ENCODE data around the gene PRPF18. TPM values are rescaled to one million over a fixed set of nuclear protein-coding genes. Genes with fewer than 3 reads are reported as not detected.

The PRPF18 gene
- polyA plus RNA-seq, 2 of the 4 experiments (the other 2 are of a cell fraction): 22.3 to 39.6 TPM

GRCh38 chr10:13657101-13657680 is 70.4 kb downstream of the PRPF18 start (continued):
- TF ChIP-seq MAX (IDR thresholded peaks at IDR 0.05) (no peak), POLR2A (IDR thresholded peaks at IDR 0.05; ENCODE audit: low read length) (no peak), MAFK (IDR thresholded peaks at IDR 0.05; ENCODE audit: partially characterized antibody) (no peak), KDM1A (IDR thresholded peaks at IDR 0.05; ENCODE audit: low read depth) (no peak)

GRCh38 chr10:13658264-13658663 is 71.5 kb downstream of the PRPF18 start:
- ATAC-seq: no peak
- no peak overlapping the region for H3K4me2 ChIP-seq
- H3K4me1 ChIP-seq: no peaks in the 10 kb centered on the region
- CTCF ChIA-PET: interaction anchor here (2.1 kb wide), 1 partner anchor 119 kb away, joined by 6 read pairs; no protein-coding TSS in a partner anchor
- no peak overlapping the region for H3K27ac ChIP-seq
- 82% methylated on average over 10 of the region's 10 CpGs for WGBS (ENCODE audit: missing lambda C conversion rate)
- no peak for DNase-seq (ENCODE audit: low read depth in 1 of 2, low spot score in 1 of 2)
- no peak for FAIRE-seq
- no peaks in the 10 kb centered on the region for H3K9me3 ChIP-seq
- TF ChIP-seq GATA3 (IDR thresholded peaks at IDR 0.05; ENCODE audit: borderline replicate concordance) (no peak), ATOH8 (CRISPR knock-in tag; IDR thresholded peaks at IDR 0.05; ENCODE audit: low read depth) (no peak), CEBPB (IDR thresholded peaks at IDR 0.05) (no peak), CHD2 (IDR thresholded peaks at IDR 0.05; ENCODE audit: low read length, partially characterized antibody) (no peak), EP300 (IDR thresholded peaks at IDR 0.05) (no peak), MYC (IDR thresholded peaks at IDR 0.05; ENCODE audit: borderline replicate concordance, low read length) (no peak), MAX (IDR thresholded peaks at IDR 0.05) (no peak), E2F6 (IDR thresholded peaks at IDR 0.05; ENCODE audit: borderline replicate concordance, low read depth) (no peak), POLR2AphosphoS2 (conservative IDR thresholded peaks at IDR 0.05; ENCODE audit: low read length) (no peak), ZSCAN20 (CRISPR knock-in tag; IDR thresholded peaks at IDR 0.05) (no peak)
- POLR2A ChIA-PET: no interaction called here
- no peak overlapping the region for H3K4me3 ChIP-seq

- Histone ChIP-seq H3K4me2 (no peak overlapping the region), H3K4me3 (no peak overlapping the region), H3K9me3 (no peaks in the 10 kb centered on the region), H3K27ac (no peak overlapping the region), H3K4me1 (no peaks in the 10 kb centered on the region)
- TF ChIP-seq RCOR1 (IDR thresholded peaks at IDR 0.05; ENCODE audit: low read depth, low read length) (no peak), NFE2L2 (conservative IDR thresholded peaks at IDR 0.05; ENCODE audit: low read length) (no peak), SMC3 (IDR thresholded peaks at IDR 0.05) (no peak), FOSB (CRISPR knock-in tag; IDR thresholded peaks at IDR 0.05) (no peak), ZNF302 (CRISPR knock-in tag; IDR thresholded peaks at IDR 0.05) (no peak), POLR2A (IDR thresholded peaks at IDR 0.05; ENCODE audit: low read length) (no peak), CBX8 (IDR thresholded peaks at IDR 0.05) (no peak), CTCF (IDR thresholded peaks at IDR 0.05) (no peak), MAZ (IDR thresholded peaks at IDR 0.05; ENCODE audit: borderline replicate concordance, low read depth, low read length) (no peak), E2F6 (IDR thresholded peaks at IDR 0.05; ENCODE audit: borderline replicate concordance, low read depth) (no peak), TP53 (CRISPR knock-in tag; IDR thresholded peaks at IDR 0.05) (no peak), PBX3 (IDR thresholded peaks at IDR 0.05) (no peak), HES2 (IDR thresholded peaks at IDR 0.05) (no peak), EHF (CRISPR knock-in tag; IDR thresholded peaks at IDR 0.05) (no peak), HDAC2 (IDR thresholded peaks at IDR 0.05) (no peak)
- WGBS (ENCODE audit: missing lambda C conversion rate): 94% methylated on average over 17 of the region's 21 CpGs
- FAIRE-seq (no peak), ATAC-seq (no peak), DNase-seq (ENCODE audit: low read depth in 1 of 2, low spot score in 1 of 2) (no peak)
- POLR2A ChIA-PET: no interaction called here
- CTCF ChIA-PET: interaction anchor here (0.6 to 3.4 kb wide), 30 partner anchors 8 to 527 kb away, joined by 3 to 39 read pairs (median 4); no protein-coding TSS in a partner anchor
Measured at GRCh38 chr10:13658871-13659685, 72.3 kb downstream of the PRPF18 start.

All from A549 (cell line).